Fibroblast of skin of back (primary cell): ENCODE data around the gene IDH2.
A peak's percentile ranks its signal among the peaks of the same experiment; 100 is the strongest.
"Not testable (repeated sequence)": the region's sequence is repeated elsewhere in the genome, so short reads cannot be mapped to it uniquely, and the experiment has no call there.

ENCODE experiments used
- DNase-seq: peaks from one replicate; pipeline ENCODE4 v3.0.0-alpha.2; 2013

The IDH2 gene

DNA sequence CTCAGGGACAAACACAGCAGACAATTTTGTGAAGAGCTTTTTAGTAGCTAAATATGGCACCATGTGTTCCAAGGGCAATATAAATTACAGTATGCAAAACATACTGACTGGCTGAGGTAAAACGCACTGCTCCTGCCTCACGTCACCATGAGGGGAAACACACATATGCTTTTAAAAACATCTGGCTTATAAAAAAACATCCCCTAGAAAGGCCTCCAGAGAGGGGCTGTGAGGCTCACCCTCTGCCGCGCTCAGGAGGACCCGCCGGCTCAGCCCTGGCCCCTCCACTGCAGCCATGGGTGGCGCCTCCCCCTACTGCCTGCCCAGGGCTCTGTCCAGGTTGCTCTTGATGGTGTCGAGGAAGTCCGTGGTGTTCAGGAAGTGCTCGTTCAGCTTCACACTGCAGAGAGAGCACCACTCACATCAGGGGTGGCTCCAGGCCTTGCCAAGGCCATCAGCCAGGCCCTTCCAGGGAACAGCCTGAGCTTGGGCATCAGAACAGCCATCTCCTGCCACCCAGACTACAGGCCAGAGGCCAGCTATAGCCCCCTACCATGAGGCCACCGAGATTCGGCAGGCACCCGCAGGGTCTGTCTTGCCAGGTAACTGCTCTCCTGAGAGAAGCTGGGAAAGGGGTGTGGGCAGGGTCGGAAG is 18.2 kb downstream of the IDH2 start:
- DNase-seq = no peak

DNA sequence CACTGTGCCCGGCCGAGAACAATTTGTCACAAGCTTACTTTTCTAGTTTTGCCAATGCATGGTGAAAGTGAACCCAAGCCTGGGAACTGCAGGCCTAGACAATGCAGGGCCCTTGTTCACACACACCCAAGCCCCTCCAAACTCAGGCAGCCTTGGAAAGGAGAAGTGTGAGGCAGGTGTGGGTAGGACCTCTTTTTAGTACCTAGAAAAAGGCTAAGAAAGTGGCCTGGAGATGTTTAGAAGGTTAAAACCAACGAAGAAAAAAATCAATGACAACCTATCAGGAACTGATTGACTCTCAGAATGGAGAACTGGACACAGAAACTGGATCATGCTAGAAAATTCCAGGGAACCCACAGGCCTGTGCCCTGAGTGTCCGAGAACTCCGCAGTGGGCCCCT is 18.8 kb downstream of the IDH2 start:
- DNase-seq = no peak

DNA sequence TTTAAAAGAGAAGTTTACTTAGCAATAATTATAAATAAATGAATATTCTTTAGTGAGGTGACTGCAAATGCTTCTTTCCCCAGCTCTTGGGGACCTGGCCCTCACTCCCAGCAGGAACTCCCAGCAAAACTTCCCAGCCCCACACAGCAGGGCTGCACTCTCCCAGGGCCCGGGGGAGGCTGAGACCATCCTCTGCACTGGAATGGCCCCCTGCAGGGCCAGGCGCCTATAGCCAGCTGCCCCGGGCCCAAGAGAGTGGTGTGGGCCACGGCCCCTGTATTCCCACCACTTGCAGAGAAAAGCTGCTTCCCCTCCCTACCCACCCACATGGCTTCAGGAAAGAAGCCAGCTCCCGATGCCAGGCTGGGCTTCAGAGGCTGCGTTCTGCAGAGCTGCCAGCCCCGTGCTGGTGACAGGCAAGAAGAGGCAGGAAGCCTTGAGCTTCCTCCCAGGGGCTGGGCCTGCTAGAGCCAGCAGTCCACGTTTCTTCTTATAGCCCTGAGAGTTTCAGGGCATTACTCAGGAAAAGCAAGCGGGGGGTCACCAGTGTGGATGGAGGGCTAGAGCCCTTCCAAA is 20.0 kb downstream of the IDH2 start:
- no peak for DNase-seq

DNA sequence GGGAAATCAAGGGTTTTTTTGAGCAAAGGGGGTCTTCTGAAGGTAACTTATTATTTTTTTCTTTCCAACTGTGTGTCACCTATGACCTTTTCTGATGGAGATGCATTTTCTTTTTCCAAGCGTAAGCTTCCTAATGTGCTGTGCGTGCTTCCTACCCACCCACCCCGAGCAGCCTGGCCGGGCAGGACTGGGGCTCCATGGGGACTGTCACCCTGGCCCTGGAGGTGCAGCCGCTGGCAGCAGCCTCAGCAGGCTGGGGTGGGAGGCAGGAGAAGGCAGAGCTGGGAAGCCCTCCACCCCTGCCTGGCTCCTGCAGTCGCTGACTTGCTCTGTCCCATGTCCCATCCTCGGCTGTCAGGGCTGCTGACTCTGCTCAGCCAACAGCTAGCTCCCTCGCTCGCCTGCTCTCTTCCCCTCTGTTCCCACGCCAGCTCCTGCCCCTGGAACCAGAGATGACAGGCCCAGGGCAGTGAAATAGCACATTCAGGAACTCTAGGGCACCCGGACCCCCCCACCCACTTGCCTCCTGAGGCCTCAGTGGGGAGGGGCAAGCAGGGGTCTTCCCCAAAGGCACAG is 21.4 kb downstream of the IDH2 start:
- DNase-seq = no peak

DNA sequence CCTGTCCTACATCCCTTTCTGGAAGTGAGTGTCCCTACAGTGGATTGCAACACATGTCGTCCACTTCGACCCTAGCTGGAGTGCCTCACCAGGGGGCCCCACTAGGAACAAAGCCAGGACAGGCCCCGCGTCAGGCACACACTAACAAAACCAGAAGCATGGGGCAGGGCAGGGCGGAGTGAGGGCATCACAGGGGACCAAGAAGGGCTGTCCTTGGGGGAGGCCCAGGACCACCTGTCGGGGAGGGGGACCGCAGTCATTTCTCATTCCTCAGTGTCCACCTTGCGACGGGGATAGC is 21.9 kb downstream of the IDH2 start:
- no peak for DNase-seq

DNA sequence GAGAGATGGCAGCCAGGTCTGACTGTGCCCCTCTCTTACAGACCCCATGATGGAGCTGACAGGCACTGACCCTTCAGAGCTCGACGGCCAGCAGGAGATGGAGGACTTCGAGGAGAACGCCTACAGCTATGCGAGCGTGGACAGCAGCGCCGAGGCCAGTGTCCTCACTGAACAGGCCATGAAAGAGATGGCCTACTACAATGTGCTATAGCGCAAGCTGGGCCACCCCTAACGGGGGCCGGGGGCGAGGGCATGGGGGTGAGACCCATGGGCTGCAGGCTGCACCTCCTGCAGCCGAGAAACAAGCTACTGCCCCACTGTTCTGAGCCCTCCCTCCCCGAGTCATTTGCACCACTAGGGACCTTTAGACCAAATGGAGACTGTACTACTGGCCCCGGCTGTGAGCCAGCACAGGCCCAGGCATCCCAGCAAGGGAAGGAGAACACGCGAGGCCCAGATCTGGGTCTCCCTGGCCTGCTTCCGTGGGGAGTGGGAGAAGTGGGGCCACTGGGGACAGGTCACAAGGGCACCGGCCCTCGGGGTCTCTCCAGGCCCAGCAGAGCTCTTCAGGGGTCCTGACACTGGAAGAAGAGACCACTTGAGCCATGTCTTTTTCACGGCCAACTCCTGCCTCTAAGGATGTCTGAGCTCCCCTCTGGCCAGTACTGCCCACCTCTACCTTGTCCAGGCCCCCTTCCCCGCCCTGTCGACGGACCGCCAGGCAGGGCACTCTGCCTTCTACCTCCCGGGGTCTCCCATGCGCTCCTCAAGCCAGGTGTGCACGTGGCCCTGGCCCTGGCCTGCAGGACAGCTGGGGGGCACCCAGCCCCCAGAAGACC is 22.4 kb downstream of the IDH2 start:
- DNase-seq = no peak

DNA sequence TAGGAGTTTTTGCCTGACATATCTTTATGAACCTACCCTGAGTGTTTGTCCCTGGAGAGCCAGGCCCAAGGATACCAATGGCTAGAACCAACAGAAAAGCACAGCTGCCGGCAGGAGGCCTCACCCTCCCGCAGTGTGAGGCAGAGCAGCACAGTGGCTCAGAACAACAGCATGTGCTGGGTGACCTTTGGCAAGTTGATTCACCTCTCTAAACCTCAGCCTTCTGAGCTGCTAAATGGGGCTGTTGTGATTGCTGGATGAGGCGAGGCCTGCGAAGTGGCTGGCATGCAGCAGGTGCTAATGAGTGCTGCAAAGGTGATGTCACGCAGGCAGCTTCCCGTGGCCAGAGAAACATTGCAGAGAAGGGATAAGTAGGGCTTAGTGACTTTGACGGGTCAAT is 23.3 kb downstream of the IDH2 start:
- DNase-seq = no peak

DNA sequence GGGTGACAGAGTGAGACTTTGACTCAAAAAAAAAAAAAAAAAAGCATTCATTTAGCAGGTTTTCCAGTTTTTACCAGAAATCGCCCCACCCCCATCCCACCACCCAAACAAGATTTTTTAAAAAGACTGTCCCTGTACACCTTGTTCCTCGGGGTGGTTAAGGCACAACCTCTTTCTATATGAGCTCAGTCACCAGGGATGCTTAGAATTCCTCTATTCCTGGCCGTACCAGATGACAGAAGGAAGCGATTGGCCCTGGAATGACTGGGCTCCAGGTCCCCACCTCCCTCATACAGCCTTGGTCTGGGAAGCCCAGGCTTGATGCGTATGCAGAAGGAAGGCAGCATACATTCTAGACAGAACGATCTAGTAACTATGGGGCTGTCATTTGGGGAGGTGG is 25.6 kb downstream of the IDH2 start:
- no peak for DNase-seq

DNA sequence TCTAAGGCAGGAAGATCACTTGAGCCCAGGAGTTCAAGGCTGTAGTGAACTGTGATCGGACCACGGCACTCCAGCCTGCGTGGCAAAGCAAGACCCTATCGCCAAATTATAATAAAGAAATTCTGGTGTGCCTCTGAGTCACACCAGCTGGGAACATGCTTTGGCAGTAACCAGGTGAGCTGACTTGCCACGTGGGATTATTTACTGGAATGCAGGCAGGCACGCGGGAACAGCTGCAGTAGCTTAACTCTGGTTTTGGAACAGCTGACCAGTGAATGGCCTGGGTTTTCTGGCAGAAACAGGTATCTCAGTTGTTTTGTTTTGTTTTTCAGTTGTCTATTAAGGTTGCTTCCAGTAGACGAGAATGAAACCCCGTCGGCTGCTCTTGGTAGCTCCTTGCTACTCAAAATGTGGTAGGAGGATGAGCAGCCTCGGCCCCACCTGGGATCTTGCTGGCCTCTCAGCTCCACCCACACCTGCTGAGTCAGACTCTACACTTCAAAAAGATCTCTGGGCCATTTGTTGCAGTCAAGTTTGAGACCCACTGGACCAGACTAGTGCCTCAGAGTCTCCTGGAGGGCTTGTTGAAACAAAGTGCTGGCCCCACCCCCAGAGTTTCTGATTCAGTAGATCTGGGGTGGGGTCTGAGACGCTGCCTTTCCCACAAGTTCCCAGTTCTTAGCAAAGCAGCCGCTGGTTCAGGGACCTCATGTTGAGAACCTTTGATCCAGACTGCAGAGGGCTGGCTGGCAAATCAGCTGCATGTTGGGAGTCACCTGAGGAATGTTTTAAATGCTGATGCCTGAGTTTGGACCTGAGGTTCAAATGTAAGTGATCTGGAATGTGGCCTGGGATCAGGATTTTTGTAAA is 26.6 kb downstream of the IDH2 start:
- no peak for DNase-seq

DNA sequence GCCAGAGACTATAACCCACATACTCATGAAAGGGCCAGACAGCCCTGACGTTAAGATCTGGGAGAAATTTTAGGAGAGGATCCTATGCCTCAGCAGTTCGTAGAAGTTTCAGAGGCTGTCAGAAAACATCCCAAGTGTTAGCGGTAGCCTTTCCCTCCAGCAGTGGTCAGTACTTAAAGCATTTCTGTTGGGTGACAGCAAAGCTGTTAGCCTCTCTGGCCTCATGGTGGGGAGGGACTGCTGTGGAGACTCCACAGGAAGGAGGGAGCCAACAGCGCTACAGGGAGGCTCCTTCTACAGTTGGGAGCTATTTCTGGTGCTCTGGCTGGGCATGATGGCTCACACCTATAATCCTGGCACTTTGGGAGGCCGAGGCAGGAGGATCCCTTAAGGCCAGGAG is 27.4 kb downstream of the IDH2 start:
- DNase-seq = no peak

DNA sequence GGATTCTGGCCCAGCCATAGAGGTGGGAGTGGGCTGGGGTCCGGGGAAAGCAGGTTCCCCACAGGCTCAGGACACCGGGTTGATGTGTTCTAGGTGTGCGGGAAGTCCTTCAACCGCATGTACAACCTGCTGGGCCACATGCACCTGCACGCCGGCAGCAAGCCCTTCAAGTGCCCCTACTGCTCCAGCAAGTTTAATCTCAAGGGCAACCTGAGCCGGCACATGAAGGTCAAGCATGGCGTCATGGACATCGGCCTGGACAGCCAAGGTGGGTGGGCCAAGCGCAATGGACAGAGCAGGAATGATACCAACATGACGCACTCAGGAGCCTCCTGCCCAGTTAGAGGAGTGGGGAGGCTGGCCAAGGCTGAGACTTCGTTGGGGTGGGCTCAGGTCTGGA is 28.2 kb downstream of the IDH2 start:
- DNase-seq = no peak

DNA sequence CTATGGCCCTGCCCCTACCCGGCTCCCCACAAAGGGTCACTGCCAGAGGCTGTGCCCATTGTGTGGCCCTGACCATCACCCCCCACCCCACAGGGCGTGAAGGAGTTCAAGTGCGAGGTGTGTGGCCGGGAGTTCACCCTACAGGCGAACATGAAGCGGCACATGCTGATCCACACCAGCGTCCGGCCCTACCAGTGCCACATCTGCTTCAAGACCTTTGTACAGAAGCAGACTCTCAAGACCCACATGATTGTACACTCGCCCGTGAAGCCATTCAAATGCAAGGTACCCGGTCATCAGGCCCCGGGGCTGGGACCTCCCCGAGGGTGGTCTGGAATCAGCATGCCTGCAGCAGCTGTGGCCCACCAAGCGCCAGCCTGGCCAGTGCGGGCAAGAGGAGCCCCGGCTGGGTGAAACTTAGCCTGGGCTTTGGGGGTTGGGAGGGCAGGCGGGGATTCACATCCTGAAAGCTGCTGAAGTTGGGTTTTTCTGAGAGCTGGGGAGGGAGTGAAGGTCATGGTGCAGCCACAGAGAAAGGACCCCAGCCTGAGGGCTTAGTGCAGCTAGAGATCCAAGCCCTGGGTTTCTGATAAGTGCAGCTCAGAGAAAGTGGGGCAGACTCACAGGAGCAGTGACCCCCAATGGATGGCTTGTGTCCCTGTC is 29.2 kb downstream of the IDH2 start:
- DNase-seq = no peak

DNA sequence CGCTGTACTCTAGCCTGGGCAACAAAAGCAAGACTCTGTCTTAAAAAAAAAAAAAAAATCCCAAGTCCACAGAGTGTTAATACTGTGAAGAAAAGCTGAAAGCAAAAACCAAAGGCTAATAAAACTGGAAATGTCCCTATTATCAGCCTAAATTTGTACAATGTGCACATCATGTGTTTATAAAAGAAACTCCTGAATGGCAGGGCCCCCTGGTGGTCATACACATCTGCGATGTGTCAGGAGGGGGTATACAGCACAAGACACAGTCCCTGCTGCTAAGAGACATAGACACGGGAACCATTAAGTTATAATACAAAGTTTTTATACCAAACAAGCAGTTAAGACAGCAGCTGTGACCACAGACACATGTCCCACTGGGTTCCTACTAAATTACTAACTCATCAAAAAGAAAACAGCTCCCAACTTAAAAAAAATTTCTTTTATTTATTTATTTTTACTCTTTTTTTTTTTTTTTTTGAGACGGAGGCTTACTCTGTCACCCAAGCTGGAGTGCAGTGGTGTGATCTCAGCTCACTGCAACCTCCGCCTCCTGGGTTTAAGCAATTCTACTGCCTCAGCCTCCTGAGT is 31.0 kb downstream of the IDH2 start:
- DNase-seq = peak; percentile 83

DNA sequence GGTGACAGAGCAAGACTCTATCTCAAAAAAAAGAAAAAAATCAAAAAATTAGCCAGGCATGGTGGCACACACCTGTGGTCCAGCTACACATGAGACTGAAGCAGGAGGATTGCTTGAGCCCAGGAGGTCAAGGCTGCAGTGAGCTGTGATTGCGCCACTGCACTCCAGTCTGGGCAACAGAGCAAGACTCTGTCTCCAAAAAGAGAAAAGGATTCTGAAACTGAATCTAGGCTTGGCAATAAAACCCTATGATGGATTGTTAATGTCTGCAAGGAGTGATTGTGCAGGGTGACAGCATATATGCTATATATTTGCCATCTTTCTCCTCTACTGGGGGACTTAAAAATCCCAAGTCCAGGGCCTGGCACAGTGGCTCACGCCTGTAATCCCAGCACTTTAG is 31.6 kb downstream of the IDH2 start:
- DNase-seq = not testable (repeated sequence)

DNA sequence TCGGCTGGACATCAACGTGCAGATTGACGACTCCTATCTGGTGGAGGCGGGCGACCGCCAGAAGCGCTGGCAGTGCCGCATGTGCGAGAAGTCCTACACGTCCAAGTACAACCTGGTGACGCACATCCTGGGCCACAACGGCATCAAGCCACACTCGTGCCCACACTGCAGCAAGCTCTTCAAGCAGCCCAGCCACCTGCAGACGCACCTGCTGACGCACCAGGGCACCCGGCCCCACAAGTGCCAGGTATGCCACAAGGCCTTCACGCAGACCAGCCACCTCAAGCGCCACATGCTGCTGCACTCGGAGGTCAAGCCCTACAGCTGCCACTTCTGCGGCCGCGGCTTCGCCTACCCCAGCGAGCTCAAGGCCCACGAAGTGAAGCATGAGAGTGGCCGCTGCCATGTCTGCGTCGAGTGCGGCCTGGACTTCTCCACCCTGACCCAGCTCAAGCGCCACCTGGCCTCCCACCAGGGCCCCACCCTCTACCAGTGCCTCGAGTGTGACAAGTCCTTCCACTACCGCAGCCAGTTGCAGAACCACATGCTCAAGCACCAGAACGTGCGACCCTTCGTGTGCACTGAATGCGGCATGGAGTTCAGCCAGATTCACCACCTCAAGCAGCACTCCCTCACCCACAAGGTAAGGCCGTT is 34.2 kb downstream of the IDH2 start:
- DNase-seq = no peak

DNA sequence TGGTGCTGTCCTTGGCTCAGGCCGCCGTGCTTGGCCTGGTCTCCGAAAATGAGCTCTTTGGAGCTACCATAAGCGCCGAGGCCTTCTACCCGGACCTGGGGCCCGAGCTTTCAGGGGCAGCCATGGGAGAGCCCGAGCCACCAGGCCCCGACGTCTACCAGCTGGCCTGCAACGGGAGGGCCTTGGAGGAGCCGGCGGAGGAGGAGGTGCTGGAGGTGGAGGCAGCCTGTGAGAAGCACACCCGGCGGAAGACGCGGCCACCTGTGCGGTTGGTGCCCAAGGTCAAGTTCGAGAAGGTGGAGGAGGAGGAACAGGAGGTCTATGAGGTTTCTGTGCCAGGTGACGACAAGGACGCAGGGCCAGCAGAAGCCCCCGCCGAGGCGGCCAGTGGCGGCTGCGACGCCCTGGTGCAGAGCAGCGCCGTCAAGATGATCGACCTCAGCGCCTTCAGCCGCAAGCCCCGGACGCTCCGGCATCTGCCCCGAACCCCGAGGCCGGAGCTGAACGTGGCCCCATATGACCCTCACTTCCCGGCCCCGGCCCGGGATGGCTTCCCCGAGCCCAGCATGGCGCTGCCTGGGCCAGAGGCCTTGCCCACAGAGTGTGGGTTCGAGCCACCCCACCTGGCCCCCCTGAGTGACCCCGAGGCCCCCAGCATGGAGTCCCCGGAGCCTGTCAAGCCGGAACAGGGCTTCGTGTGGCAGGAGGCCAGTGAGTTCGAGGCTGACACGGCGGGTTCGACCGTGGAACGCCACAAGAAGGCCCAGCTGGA is 34.9 kb downstream of the IDH2 start:
- no peak for DNase-seq

DNA sequence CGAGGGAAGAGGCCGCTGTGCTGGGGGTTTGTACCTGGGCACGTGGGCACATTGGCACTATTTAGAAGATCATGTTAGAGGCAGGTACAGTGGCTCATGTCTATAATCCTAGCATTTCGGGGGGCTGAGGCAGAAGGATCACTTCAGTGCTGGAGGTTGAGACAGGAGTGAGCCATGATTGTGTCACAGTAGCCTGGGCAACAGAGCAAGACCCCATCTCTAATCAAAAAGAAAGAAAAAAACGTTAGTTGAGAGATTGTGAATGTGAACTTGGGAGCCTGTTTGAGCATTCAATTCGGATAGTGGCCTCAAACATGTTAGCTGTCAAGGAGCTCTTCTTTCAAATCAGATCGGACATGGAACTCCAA is 36.6 kb downstream of the IDH2 start:
- DNase-seq = no peak

DNA sequence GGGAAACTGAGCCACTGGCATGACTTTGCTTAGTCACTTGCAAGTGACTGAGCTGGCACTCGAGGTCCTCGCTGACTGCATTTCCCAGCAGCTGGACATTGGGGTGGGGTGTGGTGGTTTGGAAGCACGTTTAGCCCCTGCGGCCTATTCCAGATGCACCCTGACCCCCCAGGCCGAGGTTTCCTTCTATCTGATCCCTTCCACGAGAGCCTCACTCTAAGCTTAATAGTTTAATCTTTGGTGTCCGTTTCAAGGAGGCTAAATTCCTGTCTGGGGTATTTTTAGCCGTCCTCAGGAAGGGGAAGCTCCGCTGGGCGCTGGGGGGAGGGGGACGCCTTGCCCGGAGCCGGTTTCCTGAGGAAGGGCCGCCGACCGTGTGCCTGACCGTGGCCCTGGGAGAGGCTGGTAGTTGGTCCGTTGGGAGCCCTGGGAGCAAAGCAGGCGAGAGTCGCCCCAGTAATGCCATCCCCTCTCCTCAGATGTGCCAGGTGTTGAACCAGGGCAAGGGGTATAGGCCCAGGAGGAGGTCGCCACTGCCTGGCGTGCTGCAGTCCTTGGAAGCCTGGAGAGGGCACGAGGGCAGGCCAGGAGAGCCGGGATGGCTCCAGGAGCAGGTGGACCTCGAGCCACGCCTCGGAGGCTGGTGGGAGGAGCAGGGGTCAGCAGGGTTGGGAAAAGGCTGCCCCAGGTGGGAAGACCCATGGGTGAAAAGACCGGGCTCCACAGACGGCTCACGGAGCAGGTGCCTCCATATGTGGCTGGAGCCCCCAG is 37.2 kb downstream of the IDH2 start:
- no peak for DNase-seq

DNA sequence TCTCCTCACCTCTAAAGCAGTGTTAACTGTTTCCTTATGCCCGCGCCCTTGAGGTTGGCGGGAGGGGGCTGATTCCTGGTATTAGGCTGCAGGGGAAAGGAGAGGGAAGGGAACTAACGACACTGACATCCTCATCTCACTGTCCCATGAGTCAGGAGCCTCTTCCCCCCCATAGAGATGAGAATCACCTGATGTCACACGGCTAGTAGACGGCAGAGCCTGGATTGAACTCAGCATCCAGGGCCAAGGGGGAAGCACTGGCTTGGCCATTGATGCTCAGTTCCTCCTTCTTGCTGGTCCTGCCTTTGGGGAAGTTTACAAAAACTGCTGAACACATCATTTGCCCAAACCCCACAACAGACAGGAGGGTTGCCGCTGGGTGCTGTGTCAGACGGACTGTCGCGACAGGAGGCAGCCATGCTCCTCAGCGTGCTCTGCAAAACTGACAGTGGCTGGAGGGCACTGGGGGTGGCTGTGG is 38.5 kb downstream of the IDH2 start:
- no peak for DNase-seq
